HG02840 (cell line): ENCODE data around the gene OTOP2.

Experiments used
- ATAC-seq: cut with Tn5 transposase; IDR thresholded peaks from one replicate; pipeline ENCODE4 v1.9.1; 2021; ENCODE audit warnings: mild to moderate bottlenecking, moderate library complexity, moderate number of reproducible peaks; ENCODE audit not compliant: unreplicated experiment, low FRiP score

Gene OTOP2

DNA sequence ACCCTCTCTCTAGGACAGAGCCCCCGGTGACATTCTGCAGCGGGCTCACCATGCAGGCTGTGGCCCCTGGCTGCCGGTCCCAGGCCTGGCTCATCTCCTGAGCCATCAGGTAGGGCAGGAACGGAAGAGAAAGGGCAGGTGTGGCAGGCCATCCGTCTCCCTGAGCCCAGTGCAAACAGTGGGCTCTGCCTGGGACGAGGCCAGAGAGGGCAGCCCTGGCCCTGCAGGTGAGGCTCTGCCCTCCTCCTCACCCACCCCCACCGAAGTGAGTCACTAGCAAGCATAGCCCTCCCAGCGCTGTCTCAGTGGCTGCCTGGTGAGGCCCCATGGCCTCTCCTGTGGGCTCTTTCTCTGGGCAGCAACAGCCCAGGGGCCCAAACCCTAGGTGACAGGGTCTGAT lies 26.1 kb downstream of the OTOP2 start:
- ATAC-seq = no peak

DNA sequence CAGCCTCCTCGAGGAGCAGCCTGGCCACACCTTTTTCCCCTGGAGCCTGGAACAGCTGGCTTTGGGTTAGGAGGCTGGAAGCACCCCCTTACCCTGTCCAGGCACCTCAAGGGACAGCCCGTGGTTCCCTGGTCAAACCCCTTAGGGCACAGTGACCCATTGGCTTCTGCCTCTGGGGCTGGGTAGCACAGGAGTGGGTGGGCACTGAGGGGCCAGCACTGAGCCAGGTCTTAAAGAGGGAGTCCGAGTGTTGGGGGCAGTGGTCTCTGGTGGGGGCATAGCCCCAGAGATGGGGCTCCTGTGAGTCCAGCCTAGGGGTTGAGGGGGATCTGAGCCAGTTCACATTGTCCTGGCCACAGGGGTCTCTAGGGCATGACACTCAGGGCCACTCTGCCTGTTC lies 27.0 kb downstream of the OTOP2 start:
- no peak for ATAC-seq

DNA sequence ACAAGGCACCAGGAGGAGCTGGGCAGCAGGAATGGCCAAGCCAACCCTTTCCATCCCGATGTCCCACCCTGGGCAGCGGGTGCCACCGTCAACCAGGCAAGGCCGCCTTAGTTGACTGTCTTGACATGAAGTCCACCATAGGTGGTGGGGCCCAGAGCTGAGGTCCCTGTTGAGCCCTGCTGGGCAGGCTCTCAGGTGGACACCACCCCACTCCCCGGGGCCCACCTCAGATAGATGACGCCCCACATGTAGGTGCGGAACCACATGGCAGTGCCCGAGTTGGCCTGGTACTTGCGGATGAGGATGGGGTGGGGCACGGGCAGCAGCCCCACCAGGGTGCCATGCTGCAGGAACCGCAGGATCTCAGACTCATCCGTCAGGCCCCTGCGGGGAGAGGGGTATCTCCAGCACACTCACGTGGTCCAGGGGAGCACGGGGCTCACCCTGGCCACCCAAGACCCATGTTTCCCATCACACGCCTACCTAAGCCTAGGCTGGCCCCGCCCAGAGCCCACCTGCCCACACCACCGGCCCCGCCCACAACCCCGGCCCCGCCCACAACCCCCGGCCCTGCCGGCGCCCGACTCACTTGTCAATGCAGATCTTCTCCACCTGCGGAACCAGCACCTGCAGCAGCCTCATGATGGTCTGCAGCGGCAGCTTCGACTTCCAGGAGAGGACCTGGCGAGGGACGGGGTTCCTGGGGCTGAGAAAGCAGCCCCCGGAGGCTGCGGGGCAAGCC lies 27.8 kb downstream of the OTOP2 start:
- no peak for ATAC-seq

DNA sequence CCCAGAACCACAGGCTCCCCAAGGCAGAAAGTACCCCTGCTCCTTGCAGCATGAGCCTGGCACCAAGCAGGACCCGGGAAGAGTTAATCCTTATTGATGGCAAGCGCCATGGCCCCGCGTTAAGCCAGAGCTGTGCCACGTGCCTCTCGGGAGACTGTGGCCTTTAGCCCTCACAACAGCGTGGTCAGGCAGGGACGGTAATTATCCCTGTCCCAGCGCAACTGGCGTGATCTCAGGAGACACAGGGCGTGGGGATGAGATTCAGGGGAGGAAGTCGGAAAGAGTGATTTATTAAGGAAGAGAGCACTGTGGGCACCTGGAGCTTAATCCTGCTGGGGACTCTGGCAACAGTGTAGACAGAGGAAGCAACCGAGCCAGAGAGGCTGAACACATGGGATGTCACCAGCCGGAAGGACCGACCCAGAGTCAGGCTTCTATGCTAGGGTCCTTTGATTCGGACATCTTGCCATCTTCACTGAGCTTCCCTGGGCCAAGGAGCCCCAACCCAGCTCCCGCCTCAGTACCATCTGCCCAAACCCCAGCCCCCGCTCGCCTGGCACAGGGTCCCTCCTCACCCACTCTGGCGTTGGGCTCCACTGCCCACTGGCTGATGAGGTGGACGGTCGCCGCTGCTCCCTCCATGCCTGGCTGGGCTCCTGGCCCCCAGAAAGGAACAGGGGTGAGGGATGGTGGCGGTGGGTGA lies 28.5 kb downstream of the OTOP2 start:
- no peak for ATAC-seq

DNA sequence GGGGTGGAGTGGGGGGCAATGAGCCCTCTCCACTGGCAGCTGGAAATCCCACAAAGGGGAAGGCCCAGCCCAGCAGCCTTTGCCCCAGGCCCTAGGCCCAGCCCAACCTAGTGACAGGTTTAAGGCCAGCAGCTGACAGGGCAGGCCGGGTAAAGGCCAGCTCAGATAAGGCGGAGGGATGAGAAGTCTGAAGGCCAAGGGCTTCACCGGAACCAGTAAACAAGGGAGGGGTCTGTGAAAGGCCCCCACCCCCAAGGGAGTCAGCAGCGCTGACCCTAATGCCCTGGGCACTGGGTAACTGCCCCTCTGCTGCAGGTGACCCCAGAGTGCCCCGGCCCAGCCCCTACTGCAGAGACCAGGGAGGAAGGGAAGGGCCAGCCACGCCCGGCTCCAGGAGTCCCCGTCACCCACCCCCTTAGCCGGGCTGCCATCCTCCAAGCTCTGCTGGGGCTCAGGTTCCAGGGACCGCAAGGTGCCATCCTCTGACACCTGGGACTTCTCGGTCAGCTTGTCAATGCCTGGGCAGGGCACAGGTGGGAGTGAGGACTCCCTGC lies 29.1 kb downstream of the OTOP2 start:
- ATAC-seq = no peak

DNA sequence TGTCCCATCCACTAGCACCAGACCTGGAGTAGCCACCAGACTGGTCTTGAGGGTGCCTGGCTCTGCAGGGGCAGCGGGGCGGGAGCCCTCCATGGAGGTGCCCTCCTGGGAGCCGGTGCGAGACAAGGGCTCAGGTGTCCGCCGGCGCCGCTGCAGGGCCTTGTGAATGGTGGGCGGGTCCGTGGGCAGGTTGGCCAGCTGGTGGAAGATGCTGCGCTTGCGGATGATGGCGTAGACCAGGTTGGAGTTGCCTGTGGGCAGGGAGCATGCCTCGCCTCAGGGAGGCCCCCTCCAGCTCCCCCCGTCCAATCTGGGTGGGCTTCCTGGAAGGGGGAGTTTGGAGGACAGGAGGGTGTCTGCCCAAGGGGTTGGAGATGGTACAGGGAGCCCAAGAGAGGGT lies 30.0 kb downstream of the OTOP2 start:
- ATAC-seq = no peak

DNA sequence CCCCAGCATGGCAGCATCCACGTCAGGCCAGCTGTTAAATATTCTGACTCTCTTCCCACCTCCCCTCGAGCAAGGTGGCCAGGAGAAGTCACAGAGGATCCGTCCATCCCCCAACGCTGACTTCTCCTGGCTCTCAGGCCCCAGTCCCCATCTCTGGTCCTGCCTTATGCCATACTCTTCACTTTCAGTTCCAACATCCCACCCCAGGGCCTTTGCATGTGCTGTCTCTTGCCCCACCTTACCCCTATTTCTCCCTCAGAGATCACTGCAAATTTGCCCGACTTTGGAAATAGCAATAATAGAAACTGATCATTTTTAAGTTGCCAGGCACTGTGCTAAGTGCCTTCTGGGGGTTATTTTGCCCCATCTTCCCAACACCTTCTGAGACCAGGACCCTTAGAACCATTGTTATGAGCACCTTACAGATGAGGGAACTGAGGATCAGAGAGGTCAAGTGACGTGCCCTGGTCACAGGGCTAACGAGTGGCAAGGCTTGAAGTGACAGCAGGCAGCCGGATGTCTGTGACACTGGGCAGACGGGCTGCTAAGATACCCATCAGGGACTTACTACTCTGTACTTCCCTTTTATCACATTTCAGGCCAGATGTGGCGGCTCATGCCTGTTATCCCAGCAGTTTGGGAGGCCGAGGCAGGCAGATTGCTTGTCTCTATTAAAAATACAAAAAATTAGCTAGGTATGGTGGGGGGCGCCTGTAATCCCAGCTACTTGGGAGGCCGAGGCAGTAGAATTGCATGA lies 30.8 kb downstream of the OTOP2 start:
- no peak for ATAC-seq

DNA sequence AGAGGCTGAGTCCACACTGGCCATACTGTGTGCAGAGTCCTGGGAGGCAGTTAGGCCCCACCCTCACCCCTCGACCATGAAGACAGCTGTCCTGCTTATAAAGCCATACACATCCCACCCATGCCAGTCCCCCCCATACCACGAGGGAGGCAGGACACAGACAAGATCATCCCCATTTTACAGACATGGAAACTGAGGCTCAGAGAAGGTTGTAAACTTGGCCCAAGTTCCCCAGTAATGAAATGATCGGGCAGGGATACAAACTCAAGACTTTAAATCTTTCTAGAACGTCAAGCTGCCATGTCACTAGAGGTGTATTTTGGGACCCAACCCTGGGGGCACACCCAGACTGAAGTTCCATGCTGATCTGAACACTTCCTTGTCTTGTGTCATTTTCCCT lies 32.0 kb downstream of the OTOP2 start:
- no peak for ATAC-seq

DNA sequence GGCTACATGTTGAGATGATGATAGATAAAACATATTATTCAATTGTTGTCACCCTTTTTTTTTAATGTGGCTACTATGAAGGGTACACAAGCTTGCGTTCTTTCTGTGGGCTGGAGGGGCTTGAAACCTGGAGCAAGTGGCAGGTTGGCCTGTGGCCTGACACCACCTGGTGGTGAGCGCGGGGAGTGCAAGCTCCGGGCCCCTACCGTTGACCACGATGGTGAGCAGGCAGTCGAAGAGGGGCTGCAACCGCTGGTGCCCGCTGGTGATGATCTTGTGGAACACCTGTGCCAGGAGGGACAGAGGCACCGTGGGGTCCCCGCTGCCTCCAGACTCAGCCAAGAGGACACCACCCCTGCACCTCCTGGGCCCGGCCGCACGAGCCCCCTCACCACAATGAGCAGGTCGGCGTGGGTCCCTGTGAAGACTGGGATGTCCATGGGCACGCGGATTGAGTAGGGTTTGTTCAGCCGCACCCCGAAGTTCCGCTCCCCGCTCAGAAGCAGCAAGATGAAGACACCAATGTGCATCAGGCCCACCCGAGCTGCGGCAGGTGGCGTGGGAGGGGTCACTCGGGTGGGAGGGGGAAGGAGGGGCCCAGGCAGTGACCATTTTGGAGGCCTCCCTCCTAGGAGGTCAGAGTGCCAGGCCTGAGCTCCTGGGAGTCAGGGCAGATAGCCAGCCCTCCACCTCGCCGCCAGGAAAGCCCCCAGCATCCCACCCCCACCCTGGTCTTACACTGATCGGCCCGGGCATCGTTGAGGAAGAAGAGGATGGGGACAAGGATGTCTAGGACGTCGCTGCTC lies 34.1 kb downstream of the OTOP2 start:
- ATAC-seq = no peak

DNA sequence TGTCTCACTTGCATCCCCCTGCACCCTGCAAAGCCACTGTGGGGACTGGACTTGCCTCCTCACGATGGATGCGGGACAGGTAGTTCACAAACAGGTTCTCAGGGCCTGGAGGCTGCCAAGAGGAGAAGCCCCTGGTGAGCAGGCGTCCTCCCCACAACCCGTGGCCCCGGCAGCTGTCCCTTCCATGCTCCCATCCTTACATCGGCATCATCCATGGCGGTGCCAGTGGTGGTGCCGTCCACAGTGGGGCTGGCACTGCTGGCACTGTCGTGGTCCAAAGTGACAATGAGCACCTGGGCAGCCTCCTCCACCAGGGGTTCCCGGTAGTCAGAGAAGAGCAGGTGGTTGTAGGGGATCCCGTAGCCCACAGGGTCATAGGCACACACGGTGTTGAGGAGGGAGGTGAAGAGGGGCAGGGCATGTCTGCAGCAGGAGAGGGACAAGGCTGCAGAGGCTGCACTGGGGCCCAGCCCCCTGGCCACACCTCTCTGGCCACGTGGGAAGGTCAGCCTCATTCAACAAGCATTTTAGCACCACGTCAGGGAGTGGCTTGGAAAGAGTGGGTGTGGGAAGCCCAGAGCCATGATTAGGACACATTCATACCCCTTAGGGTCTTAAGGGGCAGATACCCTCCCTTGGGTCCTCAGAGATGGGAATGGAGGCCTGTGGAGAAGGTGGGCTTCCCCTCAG lies 35.9 kb downstream of the OTOP2 start:
- ATAC-seq = no peak

DNA sequence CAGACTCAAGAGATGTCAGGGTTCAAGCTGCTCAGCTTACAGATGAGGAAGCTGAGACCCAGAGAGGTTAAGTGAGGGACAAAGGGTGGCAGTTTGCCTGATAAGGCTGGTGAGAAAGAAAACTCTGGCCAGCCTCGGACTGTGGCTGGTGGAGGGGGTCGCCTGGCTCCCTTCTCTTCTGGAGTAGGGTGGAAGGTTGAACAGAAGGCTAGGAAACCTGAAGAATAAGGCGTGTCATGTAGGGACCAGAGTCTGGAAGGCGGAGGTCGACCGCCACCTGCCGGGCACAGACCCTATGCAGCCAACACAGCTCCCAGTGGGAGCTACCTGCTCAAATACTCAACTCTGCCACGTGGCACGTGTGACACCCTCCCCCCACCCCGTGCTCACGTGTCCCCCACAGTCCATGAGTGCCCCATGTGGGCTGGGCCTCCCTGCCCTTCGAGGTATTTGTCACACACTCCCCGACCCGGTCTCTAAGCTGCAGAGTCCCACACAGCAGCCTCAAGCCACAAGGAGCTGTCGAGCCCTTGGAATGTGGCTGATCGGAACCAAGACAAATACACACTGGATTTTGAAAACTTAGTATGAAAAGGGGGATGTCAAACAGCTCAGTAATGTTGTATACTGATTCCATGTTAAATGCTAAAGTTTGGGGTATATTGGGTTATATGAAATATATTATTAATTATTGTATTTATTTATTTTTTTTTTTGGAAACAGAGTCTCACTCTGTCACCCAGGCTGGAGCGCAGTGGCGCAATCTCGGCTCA lies 36.7 kb downstream of the OTOP2 start:
- ATAC-seq = no peak

DNA sequence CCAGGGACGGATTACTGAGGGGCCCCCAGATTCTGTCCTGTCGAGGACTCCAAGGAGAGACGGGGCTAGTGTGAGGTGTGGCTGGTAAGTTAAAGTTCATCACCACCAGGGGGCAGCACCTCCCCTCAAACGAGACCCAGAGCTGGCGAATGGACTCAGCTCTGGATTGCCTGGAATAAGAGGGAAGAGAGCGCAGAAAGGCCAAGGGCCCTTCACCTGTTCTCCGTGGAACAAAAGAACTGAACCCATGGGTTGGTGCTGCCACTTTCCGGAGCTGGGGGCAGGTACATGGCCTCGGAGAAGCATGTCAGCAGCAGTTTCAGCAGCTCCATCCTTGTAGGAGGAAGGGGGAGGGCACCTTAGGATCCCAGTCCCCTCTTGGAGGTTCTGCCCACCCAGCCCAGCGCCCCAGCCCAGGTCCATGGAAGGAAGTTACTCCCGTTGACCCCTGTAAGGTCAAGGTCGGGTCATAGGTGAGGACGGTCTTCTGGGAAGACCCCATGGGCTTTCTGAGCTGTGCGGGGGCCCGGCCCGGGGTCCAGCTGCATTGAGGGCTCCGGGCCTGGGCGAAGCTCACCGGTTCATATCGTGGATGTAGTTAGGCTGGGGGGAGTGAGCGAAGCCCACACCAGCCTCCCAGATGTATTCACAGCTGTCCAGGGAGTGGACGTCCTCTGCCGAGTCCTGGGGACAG lies 37.7 kb downstream of the OTOP2 start:
- ATAC-seq = no peak

DNA sequence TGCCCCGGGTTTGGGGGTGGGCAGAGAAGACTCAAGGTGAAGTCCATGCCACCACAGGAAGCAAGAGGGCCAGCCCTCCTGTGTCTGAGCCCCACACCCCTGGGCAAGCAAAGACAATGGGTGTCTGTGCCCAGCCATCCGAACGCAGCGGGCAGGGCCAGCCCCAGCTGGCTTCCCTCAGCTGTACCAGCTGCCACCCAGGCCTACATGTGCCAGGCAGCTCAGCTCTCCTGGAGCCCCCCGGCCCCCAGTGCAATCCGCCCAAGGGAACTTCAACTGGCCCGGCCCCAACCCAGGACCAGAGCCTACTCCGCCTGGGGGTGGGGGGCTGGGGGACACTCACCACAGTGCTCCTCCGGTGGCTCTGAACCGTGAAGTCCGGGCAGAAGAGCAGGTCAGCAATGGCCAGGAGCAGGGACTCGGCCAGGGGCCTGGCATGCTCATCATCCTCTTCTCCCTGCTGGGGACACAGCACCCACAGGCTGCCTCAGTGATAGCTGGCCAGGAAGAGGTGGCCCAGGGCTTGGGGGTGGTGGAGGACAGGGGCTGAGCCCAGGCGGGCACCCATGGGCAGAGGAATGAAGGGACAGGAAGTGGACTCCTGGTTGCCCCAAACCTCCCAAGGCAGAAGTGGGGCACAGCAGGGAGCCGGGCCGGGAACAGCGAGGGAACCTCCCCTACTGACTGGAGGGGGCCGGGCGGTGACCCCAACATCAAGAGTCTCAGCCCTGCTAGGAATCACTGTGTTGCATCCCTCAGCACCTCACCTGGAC lies 38.7 kb downstream of the OTOP2 start:
- ATAC-seq = no peak

DNA sequence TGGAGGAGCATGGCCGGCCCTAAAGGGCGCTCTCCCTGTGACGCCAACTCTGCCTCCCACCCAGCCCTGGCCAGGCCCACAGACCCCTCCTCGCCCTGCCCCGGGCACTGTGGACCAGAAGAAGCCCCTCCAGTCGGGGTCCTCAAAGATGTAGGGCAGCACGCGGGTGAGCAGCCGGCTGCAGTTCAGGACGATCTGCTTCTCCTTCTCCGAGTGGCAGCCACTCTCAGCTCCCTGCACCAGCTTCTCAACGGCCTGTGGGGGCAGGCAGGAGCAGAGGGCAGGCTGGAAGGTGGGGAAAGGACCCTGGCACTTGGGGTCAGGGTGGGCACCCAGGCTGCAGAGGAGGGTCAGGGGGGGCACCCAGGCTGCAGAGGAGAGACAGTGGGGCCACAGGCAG lies 39.6 kb downstream of the OTOP2 start:
- no peak for ATAC-seq

DNA sequence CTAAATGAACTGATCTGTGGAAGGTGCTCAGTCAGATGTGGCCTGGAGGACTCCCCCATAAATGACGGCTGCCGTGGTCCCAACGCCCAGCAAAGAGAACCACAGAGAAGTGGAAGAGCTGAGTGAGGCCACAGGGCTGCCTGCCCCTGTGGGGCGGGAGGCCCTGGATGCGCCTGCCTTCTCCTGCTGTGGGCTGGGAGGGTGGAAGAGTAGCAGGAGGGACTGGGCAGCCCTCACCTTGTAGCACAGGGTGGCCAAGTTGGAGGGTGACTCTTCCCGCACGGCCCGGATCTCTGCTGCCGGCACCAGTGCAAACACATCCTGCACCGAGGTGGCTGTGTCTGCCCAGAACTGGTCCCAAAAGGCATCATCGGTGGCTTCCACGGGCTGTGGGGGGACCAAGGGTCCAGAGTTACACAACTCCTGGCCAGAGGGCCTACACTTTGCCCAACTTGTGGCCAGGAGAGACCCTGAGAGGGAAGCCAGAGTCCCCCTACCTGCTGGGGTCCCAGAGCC lies 40.2 kb downstream of the OTOP2 start:
- no peak for ATAC-seq

DNA sequence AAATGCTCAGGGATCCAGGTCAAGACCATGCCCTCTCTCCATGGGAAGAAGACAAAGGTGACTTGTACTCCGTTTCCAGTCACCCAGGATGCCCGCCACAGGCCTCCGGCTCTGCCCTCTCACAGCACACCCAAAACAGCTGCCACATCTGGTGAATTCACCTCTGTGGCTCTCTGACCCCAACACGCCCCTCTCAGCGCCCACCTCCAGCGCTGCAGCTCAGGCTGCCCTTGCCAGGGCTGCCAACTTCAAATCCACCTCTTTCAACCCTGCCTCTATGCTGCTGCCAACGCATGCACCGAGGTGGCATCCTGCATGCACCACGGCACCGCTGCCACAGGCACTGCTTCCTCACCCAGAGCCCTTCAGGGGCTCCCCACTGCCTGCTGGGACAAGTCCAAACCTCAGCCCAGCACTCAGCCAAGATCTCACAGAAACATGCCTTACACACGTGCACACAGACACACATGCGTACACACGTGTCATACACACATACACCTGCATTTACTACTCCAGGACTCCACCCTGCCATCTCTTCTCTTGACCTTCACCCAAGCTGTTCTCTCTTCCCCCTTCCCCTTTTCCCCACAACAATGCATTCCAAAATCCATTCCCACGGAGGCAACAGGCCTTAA lies 41.0 kb downstream of the OTOP2 start:
- ATAC-seq = no peak

DNA sequence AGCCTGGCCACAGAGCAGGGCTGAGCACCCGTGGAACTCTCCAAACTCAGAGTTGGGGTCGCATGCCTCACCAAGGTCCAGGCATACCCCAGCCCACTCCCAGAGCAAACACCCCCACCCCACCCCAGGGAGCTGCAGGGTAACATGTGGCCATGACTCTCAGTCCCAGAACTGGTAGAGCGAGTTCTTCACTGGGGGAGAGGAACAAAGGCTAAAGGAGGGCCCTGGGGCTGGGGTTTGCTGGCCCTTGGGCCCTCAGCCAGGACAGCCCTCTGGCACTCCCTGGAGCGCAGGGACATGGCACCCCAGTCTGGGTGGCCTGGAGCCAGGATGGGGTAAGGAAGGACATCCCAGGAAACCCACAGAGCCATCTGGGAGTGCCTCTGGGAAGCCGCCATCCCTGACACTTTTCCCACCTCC lies 44.3 kb downstream of the OTOP2 start:
- no peak for ATAC-seq
